Lower leg skin (tissue), 3 donors: ENCODE results near the gene LZTR1.

ENCODE experiments used
- CTCF ChIP-seq, 3 donors: fragments of 450-650 bp; IDR thresholded peaks; one replicate each; pipeline ENCODE4 v1.5.1; 2016; ENCODE audit warnings: antibody characterized with exemption in 3 of 3, mild to moderate bottlenecking in 3 of 3, moderate library complexity in 2 of 3
- POLR2A ChIP-seq, 2 donors: fragments of 450-650 bp; IDR thresholded peaks; one replicate each; pipeline ENCODE4 v1.6.1; 2016 to 2017; ENCODE audit warnings: antibody characterized with exemption in 2 of 2, mild to moderate bottlenecking in 1 of 2, moderate library complexity in 1 of 2

GRCh38 chr22:20996031-20996410, 13.9 kb downstream of the LZTR1 start:
- TF ChIP-seq CTCF (IDR thresholded peaks at IDR 0.05) (no peak), POLR2A (IDR thresholded peaks at IDR 0.05) (no peak)
